ENCODE measurements around the gene SPHK2. TPM values are rescaled to one million over a fixed set of nuclear protein-coding genes. Genes with fewer than 3 reads are reported as not detected.

Gene SPHK2
- total and polyA plus RNA-seq, 2 of the 8 experiments (the other 6 are each of a cell fraction or from before 2014, with no cell fraction given): 43.9 to 60.9 TPM

DNA sequence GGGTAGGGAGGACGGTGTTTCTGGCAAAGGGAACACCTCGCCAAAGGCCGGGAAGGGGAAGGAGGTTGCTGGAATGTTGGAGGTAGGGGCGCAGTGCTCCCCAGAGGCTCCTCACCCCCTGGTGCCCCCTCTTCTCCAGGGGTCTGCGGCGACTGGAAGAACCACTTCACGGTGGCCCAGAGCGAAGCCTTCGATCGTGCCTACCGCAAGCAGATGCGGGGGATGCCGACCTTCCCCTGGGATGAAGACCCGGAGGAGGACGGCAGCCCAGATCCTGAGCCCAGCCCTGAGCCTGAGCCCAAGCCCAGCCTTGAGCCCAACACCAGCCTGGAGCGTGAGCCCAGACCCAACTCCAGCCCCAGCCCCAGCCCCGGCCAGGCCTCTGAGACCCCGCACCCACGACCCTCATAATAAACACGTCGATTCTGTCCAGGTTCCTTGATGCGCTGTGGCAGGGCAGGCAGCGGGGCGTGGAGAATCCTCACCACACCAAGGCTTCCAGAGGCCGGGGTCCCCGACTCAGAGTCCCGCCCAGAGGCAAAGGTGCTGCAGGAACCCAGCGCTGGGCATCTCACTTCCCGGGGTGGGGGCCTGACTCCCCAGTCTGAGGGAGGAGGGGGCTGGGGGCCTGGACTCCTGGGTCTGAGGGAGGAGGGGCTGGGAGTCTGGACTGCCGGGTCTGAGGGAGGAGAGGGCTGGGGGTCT lies 20.2 kb upstream of the SPHK2 start:
- Histone ChIP-seq H2BK20ac (ENCODE audit: low read length) (no peak overlapping the region), H2AK5ac (ENCODE audit: low read depth, low read length) (no peak overlapping the region), H3K4me1 (replicated peaks in 1 of 4; ENCODE audit: control insufficient read depth in 3 of 4, insufficient read depth in 4 of 4, low read length in 3 of 4) (no peaks in the 10 kb centered on the region), H4K5ac (ENCODE audit: insufficient read length, low read depth, low read length) (no peak overlapping the region), H3K4me2 (ENCODE audit: insufficient read depth in 1 of 2, low read depth in 2 of 2, low read length in 2 of 2) (no peak overlapping the region), H3K4ac (replicated peaks; ENCODE audit: insufficient read length, low read depth, low read length) (no peak overlapping the region), H2BK15ac (ENCODE audit: low read length) (no peak overlapping the region), H2BK120ac (replicated peaks; ENCODE audit: low read depth, low read length) (no peak overlapping the region), H3K79me1 (ENCODE audit: low read depth, low read length) (no peaks in the 10 kb centered on the region), H3K27me3 (replicated peaks in 1 of 4; ENCODE audit: control insufficient read depth in 3 of 4, extremely low read depth in 1 of 4, insufficient read depth in 3 of 4, low read length in 3 of 4) (no peaks in the 10 kb centered on the region), H3K23ac (ENCODE audit: insufficient read length) (no peak overlapping the region), H3K27ac (ENCODE audit: low read depth, low read length) (no peak overlapping the region), H3K56ac (replicated peaks; ENCODE audit: insufficient read length, low read depth, low read length) (no peak overlapping the region), H4K8ac (ENCODE audit: extremely low read depth, insufficient read depth, low read length) (0 out of 2 replicates have a peak overlapping the region, but pooled peaks have one; percentile 11), H3K79me2 (ENCODE audit: control insufficient read depth in 1 of 2, insufficient read depth in 2 of 2, low read length in 2 of 2) (no peaks in the 10 kb centered on the region), H4K91ac (replicated peaks; ENCODE audit: insufficient read length, low read length) (no peak overlapping the region), H3K14ac (ENCODE audit: insufficient read length) (no peak overlapping the region), H3K9me3 (ENCODE audit: insufficient read depth in 2 of 2, low read depth in 1 of 2, low read length in 1 of 2) (no peaks in the 10 kb centered on the region), H3K4me3 (ENCODE audit: extremely low read depth in 1 of 4, insufficient read depth in 2 of 4, low read depth in 3 of 4, low read length in 4 of 4) (no peak overlapping the region), H3K9ac (replicated peaks in 1 of 4; ENCODE audit: extremely low read depth in 1 of 4, low read depth in 3 of 4, low read length in 3 of 4) (no peak overlapping the region), H2BK12ac (ENCODE audit: low read depth, low read length) (peak overlapping the region; percentile 50; the same call in 1 of the 2 replicates), H3K36me3 (ENCODE audit: control insufficient read depth in 2 of 4, insufficient read depth in 4 of 4, low read length in 3 of 4) (no peaks in the 10 kb centered on the region), H4K20me1 (replicated peaks in 1 of 2; ENCODE audit: control insufficient read depth in 1 of 2, insufficient read depth in 2 of 2, low read length in 2 of 2) (peaks cover 0 to 2% of the 10 kb centered on the region in 2 experiments), H3K23me2 (ENCODE audit: low read depth, low read length) (no peaks in the 10 kb centered on the region; the same call in 1 of the 2 replicates), H3K18ac (ENCODE audit: extremely low read depth, low read length) (no peak overlapping the region; the same call in 1 of the 2 replicates), H2BK5ac (ENCODE audit: low read depth, low read length) (no peak overlapping the region), H2AFZ (ENCODE audit: low read length) (no peak overlapping the region)
- CTCF ChIA-PET (ENCODE audit: partially characterized antibody): interaction anchor here (2.5 kb wide), 1 partner anchor 10 kb away, joined by 11 read pairs; no protein-coding TSS in a partner anchor
- DNase-seq (ENCODE audit: low read depth in 1 of 2, low spot score in 2 of 2): no peak
- WGBS, 2 experiments (ENCODE audit: extremely low coverage in 1 of 2, insufficient coverage in 1 of 2, insufficient read length in 1 of 2, insufficient replicate concordance in 2 of 2, low coverage in 1 of 2, low lambda C conversion rate in 2 of 2, missing lambda C conversion rate in 1 of 2): 85% methylated on average over 28 of the region's 30 CpGs; no CpG with 5 or more reads in 1 of the 2 experiments
- no peak for FAIRE-seq
- POLR2A ChIA-PET (ENCODE audit: partially characterized antibody): interaction anchor here (1.0 to 27.0 kb wide), 3 partner anchors 17 to 90 kb away, joined by 3 to 788 read pairs (median 175); partner anchors contain the start of genes DBP, FAM83E, RPL18 and SPHK2
- TF ChIP-seq NANOG (IDR thresholded peaks at IDR 0.05; ENCODE audit: insufficient read depth, low read depth, low read length, poor library complexity, severe bottlenecking): no peak
- TF ChIP-seq CBX8 (IDR thresholded peaks at IDR 0.05; ENCODE audit: borderline replicate concordance, low read depth, low read length): no peak
- no peak for TF ChIP-seq TEAD4 (IDR thresholded peaks at IDR 0.05; ENCODE audit: low read depth, low read length)
- TF ChIP-seq EZH2 (IDR thresholded peaks at IDR 0.05; ENCODE audit: low read depth, low read length, severe bottlenecking): no peak

Data from H1 (cell line).